GM18873 (cell line): Measurements from ENCODE around the gene ARHGAP21.

Experiments used
- ATAC-seq: cut with Tn5 transposase; IDR thresholded peaks from one replicate; pipeline ENCODE4 v1.9.1; 2021; ENCODE audit warnings: mild to moderate bottlenecking, moderate library complexity, moderate number of reproducible peaks; ENCODE audit not compliant: unreplicated experiment, low FRiP score

Gene ARHGAP21

GRCh38 chr10:24589265-24589664 lies 134.4 kb downstream of the ARHGAP21 start:
- no peak for ATAC-seq

GRCh38 chr10:24579906-24580305 lies 143.8 kb downstream of the ARHGAP21 start:
- ATAC-seq: no peak

- ATAC-seq: no peak
Measured at GRCh38 chr10:24579448-24579847, 144.2 kb downstream of the ARHGAP21 start.

- no peak for ATAC-seq
Measured at GRCh38 chr10:24575481-24576002, 148.1 kb downstream of the ARHGAP21 start.

GRCh38 chr10:24574578-24575155 lies 149.0 kb downstream of the ARHGAP21 start:
- no peak for ATAC-seq

- ATAC-seq: no peak
Measured at GRCh38 chr10:24574161-24574560, 149.5 kb downstream of the ARHGAP21 start.

- ATAC-seq: no peak
Measured at GRCh38 chr10:24571870-24572450, 151.7 kb downstream of the ARHGAP21 start.

- ATAC-seq: no peak
Measured at GRCh38 chr10:24570658-24571426, 152.8 kb downstream of the ARHGAP21 start.

GRCh38 chr10:24569828-24570657 lies 153.6 kb downstream of the ARHGAP21 start:
- no peak for ATAC-seq

- no peak for ATAC-seq
Measured at GRCh38 chr10:24569330-24569796, 154.3 kb downstream of the ARHGAP21 start.

GRCh38 chr10:24568042-24568441 lies 155.6 kb downstream of the ARHGAP21 start:
- ATAC-seq: no peak

GRCh38 chr10:24561453-24561852 lies 162.2 kb downstream of the ARHGAP21 start:
- no peak for ATAC-seq

- ATAC-seq: no peak
Measured at GRCh38 chr10:24556750-24557742, 166.6 kb downstream of the ARHGAP21 start.

- ATAC-seq: no peak
Measured at GRCh38 chr10:24556126-24556749, 167.4 kb downstream of the ARHGAP21 start.

GRCh38 chr10:24554036-24554435 lies 169.7 kb downstream of the ARHGAP21 start:
- ATAC-seq: no peak

GRCh38 chr10:24553051-24553612 lies 170.6 kb downstream of the ARHGAP21 start:
- no peak for ATAC-seq

- no peak for ATAC-seq
Measured at GRCh38 chr10:24552346-24553016, 171.2 kb downstream of the ARHGAP21 start.

- no peak for ATAC-seq
Measured at GRCh38 chr10:24551161-24551560, 172.5 kb downstream of the ARHGAP21 start.
